ENCODE results near the gene SGSM2. TPM values are rescaled to one million over a fixed set of nuclear protein-coding genes. Genes with fewer than 3 reads are reported as not detected.

The SGSM2 gene
- total and polyA plus RNA-seq, 2 experiments from 2014 or later = 99.3 to 106 TPM

- Histone ChIP-seq H3K4me1 (ENCODE audit: low read depth) (no peaks in the 10 kb centered on the region), H3K27ac (no peak overlapping the region), H3K4me3 (no peak overlapping the region), H3K36me3 (peaks cover 3% of the 10 kb centered on the region), H3K27me3 (no peaks in the 10 kb centered on the region), H3K9me3 (ENCODE audit: low read depth) (no peaks in the 10 kb centered on the region)
- TF ChIP-seq CTCF (IDR thresholded peaks at IDR 0.05; ENCODE audit: low read depth, low read length) = no peak
- no peak for DNase-seq (ENCODE audit: low read depth in 1 of 2, low spot score in 1 of 2)
Measured at GRCh38 chr17:2427910-2428309, 90.6 kb downstream of the SGSM2 start.

Other genes with a start within 250 kb of the SGSM2 start
- 50.8 and 54.8 TPM in 2 replicates for gene SMG6, start 33.7 kb upstream of the SGSM2 start, total RNA-seq
- gene SMG6, start 33.7 kb upstream of the SGSM2 start, polyA plus RNA-seq = 23.0 and 25.9 TPM in 2 replicates
- 27.7 and 28.3 TPM in 2 replicates for gene SRR, start 33.6 kb upstream of the SGSM2 start, total RNA-seq
- gene SRR, start 33.6 kb upstream of the SGSM2 start, polyA plus RNA-seq = 27.9 and 49.9 TPM in 2 replicates
- gene TSR1, start 1.0 kb upstream of the SGSM2 start, total RNA-seq = 47.1 and 52.6 TPM in 2 replicates
- 34.0 and 43.1 TPM in 2 replicates for gene TSR1, start 1.0 kb upstream of the SGSM2 start, polyA plus RNA-seq
- gene MNT, start 63.6 kb downstream of the SGSM2 start, total RNA-seq = 15.8 and 17.4 TPM in 2 replicates
- 7.1 and 7.3 TPM in 2 replicates for gene MNT, start 63.6 kb downstream of the SGSM2 start, polyA plus RNA-seq
- 17.4 and 23.9 TPM in 2 replicates for gene METTL16, start 174.4 kb downstream of the SGSM2 start, total RNA-seq
- gene METTL16, start 174.4 kb downstream of the SGSM2 start, polyA plus RNA-seq = 19.3 and 22.2 TPM in 2 replicates